ENCODE measurements around the gene GCC2.
"Not testable (repeated sequence)": the region's sequence is repeated elsewhere in the genome, so short reads cannot be mapped to it uniquely, and the experiment has no call there.

GCC2 gene

DNA sequence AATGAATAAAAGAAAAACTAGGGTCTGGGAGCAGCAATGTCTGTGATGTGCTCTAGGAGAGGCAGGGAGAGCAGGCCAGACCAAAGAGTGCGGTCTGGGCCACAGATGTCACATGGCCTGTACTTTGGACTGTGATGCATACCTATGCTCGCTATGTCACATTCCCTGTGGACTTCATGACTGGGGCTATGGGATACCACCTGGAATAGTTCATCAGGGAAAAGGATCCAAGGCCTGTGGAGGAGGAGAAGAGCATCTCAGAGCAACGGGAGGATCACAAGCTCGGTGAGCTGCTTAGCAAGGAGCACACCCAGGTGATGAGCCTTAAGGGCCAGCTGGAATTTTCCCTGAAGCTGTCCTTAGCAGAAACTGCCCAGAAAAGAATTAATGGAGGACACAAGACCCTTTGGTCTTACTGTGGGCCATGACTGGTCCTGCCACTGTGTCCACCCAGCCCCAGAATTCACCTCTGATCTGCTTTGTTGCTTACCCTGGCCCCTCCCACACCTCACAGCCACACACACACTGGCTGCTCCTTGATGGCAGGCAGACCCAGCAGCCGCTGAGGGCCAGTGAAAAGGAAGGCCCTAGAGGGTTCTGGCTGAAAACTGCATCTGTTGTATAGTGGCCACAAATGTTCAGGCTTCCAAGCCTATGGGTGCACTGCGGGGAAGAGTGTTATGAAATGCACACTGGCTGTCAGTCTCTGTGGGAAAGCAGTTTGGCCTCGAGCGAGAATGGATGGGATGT, 25.3 kb upstream of the GCC2 start:
- H3K36me3 ChIP-seq = no peaks in the 10 kb centered on the region
- TF ChIP-seq, protein P1, sequence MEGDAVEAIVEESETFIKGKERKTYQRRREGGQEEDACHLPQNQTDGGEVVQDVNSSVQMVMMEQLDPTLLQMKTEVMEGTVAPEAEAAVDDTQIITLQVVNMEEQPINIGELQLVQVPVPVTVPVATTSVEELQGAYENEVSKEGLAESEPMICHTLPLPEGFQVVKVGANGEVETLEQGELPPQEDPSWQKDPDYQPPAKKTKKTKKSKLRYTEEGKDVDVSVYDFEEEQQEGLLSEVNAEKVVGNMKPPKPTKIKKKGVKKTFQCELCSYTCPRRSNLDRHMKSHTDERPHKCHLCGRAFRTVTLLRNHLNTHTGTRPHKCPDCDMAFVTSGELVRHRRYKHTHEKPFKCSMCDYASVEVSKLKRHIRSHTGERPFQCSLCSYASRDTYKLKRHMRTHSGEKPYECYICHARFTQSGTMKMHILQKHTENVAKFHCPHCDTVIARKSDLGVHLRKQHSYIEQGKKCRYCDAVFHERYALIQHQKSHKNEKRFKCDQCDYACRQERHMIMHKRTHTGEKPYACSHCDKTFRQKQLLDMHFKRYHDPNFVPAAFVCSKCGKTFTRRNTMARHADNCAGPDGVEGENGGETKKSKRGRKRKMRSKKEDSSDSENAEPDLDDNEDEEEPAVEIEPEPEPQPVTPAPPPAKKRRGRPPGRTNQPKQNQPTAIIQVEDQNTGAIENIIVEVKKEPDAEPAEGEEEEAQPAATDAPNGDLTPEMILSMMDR (IDR thresholded peaks at IDR 0.05) = no peak
- H3K27ac ChIP-seq = no peak overlapping the region
- no peaks in the 10 kb centered on the region for H3K27me3 ChIP-seq
- no peaks in the 10 kb centered on the region for H3K4me1 ChIP-seq (ENCODE audit: control insufficient read depth in 1 of 2, insufficient read depth in 1 of 2, low read depth in 1 of 2, low read length in 1 of 2)
- no peaks in the 10 kb centered on the region for H3K9me3 ChIP-seq
- H3K4me3 ChIP-seq (ENCODE audit: low read depth in 1 of 2, low read length in 1 of 2) = no peak overlapping the region

DNA sequence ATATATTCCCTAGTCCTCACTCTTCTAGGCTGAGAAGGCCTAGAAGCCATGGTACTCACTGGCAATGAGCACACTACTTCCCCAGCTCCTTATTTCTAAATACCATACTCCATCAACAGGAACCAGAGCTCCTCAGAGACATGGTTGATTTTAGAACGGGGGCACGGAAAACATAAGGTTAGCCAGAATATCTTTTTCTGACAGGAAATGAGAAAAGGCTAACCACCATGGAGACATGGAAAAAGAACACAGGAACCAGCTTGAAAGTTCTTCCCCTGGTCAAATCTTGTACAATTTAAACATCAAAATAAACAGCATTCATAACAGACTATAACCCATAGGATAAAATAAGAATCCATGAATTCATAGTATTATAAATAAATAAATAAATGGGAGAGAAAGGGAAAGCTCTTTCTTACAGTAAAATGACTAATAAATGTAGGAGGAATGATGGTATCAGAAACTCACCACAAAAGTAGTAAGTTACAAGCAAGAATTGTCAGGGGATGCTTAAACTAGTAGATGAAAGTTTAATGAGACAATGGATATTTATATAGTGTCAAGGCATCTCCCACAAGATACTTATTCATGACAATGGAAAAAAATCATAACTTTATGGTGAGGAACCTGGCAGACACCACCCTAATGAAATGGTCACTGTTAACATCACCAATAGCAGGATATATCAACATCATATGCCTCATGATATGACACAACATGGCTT, 20.6 kb upstream of the GCC2 start:
- Histone ChIP-seq H3K27me3 (no peaks in the 10 kb centered on the region), H3K36me3 (no peaks in the 10 kb centered on the region), H3K4me1 (ENCODE audit: control insufficient read depth in 1 of 2, insufficient read depth in 1 of 2, low read depth in 1 of 2, low read length in 1 of 2) (no peaks in the 10 kb centered on the region), H3K27ac (no peak overlapping the region), H3K9me3 (no peaks in the 10 kb centered on the region), H3K4me3 (ENCODE audit: low read depth in 1 of 2, low read length in 1 of 2) (no peak overlapping the region)
- TF ChIP-seq, protein P1 (IDR thresholded peaks at IDR 0.05) = no peak

DNA sequence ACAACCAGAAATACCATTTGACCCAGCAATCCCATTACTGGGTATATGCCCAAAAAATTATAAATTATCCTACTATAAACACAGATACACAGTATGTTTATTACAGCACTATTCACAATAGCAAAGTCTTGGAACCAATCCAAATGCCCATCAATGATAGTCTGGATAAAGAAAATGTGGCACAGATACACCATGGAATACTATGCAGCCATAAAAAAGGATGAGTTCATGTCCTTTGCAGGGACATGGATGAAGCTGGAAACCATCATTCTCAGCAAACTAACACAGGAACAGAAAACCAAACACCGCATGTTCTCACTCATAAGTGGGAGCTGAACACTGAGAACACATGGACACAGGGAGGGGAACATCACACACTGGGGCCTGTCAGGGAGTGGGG, 13.4 kb upstream of the GCC2 start:
- not testable (repeated sequence) for H3K4me1 ChIP-seq (ENCODE audit: control insufficient read depth in 1 of 2, insufficient read depth in 1 of 2, low read depth in 1 of 2, low read length in 1 of 2); H3K27me3 ChIP-seq; H3K36me3 ChIP-seq; H3K9me3 ChIP-seq; H3K27ac ChIP-seq; H3K4me3 ChIP-seq (ENCODE audit: low read depth in 1 of 2, low read length in 1 of 2)

DNA sequence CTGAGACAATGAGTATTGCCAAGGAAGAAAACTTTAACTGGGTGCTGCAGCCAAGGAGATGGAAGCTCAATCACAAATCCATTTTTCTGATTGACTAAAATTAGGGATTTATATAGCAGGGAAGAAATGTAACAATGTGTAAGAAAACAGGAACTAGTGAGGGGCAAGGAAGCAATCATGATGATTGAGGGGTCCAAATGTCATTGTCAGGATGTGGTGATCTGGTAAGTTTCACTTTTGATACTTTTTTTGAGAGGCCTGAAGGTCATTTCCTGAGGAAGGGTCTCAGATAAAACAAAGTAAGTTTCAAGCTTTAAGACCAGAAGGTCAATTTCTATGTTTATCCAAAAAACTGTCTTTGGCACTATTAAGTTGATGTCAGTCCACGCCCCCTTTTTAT, 12.0 kb upstream of the GCC2 start:
- H3K4me3 ChIP-seq (ENCODE audit: low read depth in 1 of 2, low read length in 1 of 2) = no peak overlapping the region
- TF ChIP-seq, protein P1 (IDR thresholded peaks at IDR 0.05) = no peak
- H3K36me3 ChIP-seq = no peaks in the 10 kb centered on the region
- H3K27ac ChIP-seq = no peak overlapping the region
- no peaks in the 10 kb centered on the region for H3K9me3 ChIP-seq
- no peaks in the 10 kb centered on the region for H3K4me1 ChIP-seq (ENCODE audit: control insufficient read depth in 1 of 2, insufficient read depth in 1 of 2, low read depth in 1 of 2, low read length in 1 of 2)
- no peaks in the 10 kb centered on the region for H3K27me3 ChIP-seq

DNA sequence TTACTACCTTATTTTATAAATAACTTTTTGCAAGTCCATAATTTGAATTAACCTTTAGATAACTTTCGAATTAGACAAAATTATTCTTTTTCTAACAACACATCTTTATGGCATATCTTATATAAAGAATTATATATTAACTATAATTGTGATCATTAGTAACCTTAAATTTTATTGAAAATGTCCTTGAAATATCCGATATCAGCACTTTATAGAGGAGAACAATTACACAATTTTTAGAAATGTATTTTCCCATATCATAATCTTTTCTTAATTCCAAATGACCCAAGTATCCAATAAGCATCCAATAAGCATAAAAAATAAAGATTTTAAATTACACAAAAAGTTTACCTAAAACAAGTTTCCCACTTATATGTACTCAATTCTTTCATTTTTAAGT, 7.3 kb upstream of the GCC2 start:
- Histone ChIP-seq H3K4me1 (ENCODE audit: control insufficient read depth in 1 of 2, insufficient read depth in 1 of 2, low read depth in 1 of 2, low read length in 1 of 2) (no peaks in the 10 kb centered on the region), H3K27ac (no peak overlapping the region), H3K36me3 (no peaks in the 10 kb centered on the region), H3K4me3 (ENCODE audit: low read depth in 1 of 2, low read length in 1 of 2) (no peak overlapping the region), H3K27me3 (no peaks in the 10 kb centered on the region), H3K9me3 (no peaks in the 10 kb centered on the region)
- TF ChIP-seq, protein P1 (IDR thresholded peaks at IDR 0.05) = no peak

All from neutrophil (primary cell).